HCT116 (cell line): ENCODE measurements around the gene PTDSS2. TPM values are rescaled to one million over a fixed set of nuclear protein-coding genes. Genes with fewer than 3 reads are reported as not detected.

ENCODE experiments used
- ATAC-seq: fragments of 200-7000 bp; cut with Tn5 transposase; 2 replicates; pipeline ENCODE4 v1.9.1; 2020; ENCODE audit warnings: mild to moderate bottlenecking, moderate library complexity
- BruUV-seq: library from RNA; stranded (reverse); fragments of 400-500 nt; replicated peaks from 2 replicates; lab custom pipeline; 2021; lab: Mats Ljungman, UMichigan
- CTCF ChIA-PET: fragments of 300-600 bp; sonication (Branson Sonifier 250); formaldehyde crosslinking; loops from one replicate; lab custom pipeline; 2021; ENCODE audit warnings: antibody characterized with exemption; lab: Charles Lee
- POLR2A ChIA-PET: fragments of 300-600, 350-600 bp; sonication (Branson Sonifier 250); formaldehyde crosslinking; loops from one replicate; lab custom pipeline; 2021; ENCODE audit warnings: antibody characterized with exemption; lab: Charles Lee
- RAD21 ChIA-PET, 2 experiments: fragments of 300-600 bp; sonication (Branson Sonifier 250); formaldehyde crosslinking; loops; one replicate each; lab custom pipeline; 2023; ENCODE audit warnings: low total read pairs in 2 of 2; ENCODE audit not compliant: uncharacterized antibody in 2 of 2, unreplicated experiment in 2 of 2, low non-redundant PET in 1 of 2; lab: Charles Lee
- DNase-seq: peaks from one replicate; pipeline ENCODE4 v3.0.0-alpha.2; 2010; ENCODE audit warnings: low read depth, low spot score
- H2AFZ ChIP-seq: fragments of 200-600 bp; shearing (Covaris generic), sonication (generic); 2 replicates; pipeline ENCODE4 v1.6.1; 2017; ENCODE audit warnings: low read depth, mixed run types, mixed read lengths, antibody characterized with exemption, low read length; ENCODE audit not compliant: poor library complexity, severe bottlenecking
- H3K27ac ChIP-seq: 2 replicates; pipeline ENCODE4 v1.5.1; 2012; ENCODE audit warnings: low read depth, low read length
- H3K27me3 ChIP-seq: fragments of 200-600 bp; sonication (generic); 2 replicates; pipeline ENCODE4 v1.6.1; 2016; ENCODE audit warnings: mixed run types, low read length, mixed read lengths; ENCODE audit not compliant: insufficient read depth
- H3K36me3 ChIP-seq, 2 experiments: fragments of 200-500 bp in 1 of 2; fragments of 200-600 bp in 1 of 2; sonication (Bioruptor generic) in 1 of 2; sonication (generic) in 1 of 2; 2 replicates each; pipeline versions ENCODE4 v1.5.1 to v1.6.1; 2014 to 2016; ENCODE audit warnings: low read length in 2 of 2, inconsistent platforms in 1 of 2, mixed read lengths in 1 of 2, mixed run types in 1 of 2; ENCODE audit not compliant: insufficient read depth in 2 of 2, control insufficient read depth in 1 of 2
- H3K4me1 ChIP-seq, 2 experiments: fragments of 200-600 bp in 1 of 2; sonication (generic) in 1 of 2; 2 replicates each; pipeline versions ENCODE4 v1.5.1 to v1.6.1; 2012 to 2017; ENCODE audit warnings: low read length in 2 of 2, inconsistent platforms in 1 of 2, mild to moderate bottlenecking in 1 of 2, mixed read lengths in 1 of 2, mixed run types in 1 of 2, moderate library complexity in 1 of 2; ENCODE audit not compliant: insufficient read depth in 2 of 2, control insufficient read depth in 1 of 2
- H3K4me2 ChIP-seq: fragments of 200-600 bp; sonication (generic); 2 replicates; pipeline ENCODE4 v1.6.1; 2017; ENCODE audit warnings: mixed run types, low read length, mixed read lengths
- H3K4me3 ChIP-seq, 2 experiments: fragments of 200-600 bp in 1 of 2; sonication (generic) in 1 of 2; replicated peaks in 1 of 2; 2 replicates each; pipeline ENCODE4 v1.5.1; 2011 to 2016; ENCODE audit warnings: low read length in 2 of 2, control low read depth in 1 of 2, low read depth in 1 of 2, mild to moderate bottlenecking in 1 of 2, mixed read lengths in 1 of 2, mixed run types in 1 of 2
- H3K79me2 ChIP-seq: fragments of 200-600 bp; sonication (generic); 2 replicates; pipeline ENCODE4 v1.6.1; 2017; ENCODE audit warnings: mild to moderate bottlenecking, mixed run types, low read length, moderate library complexity, mixed read lengths; ENCODE audit not compliant: insufficient read depth
- H3K9ac ChIP-seq: fragments of 200-600 bp; sonication (generic); 2 replicates; pipeline ENCODE4 v1.6.1; 2016; ENCODE audit warnings: low read length, mixed read lengths
- H3K9me2 ChIP-seq: fragments of 200-600 bp; sonication (generic), shearing (Covaris generic); 2 replicates; pipeline ENCODE4 v1.6.1; 2017; ENCODE audit warnings: mixed run types, mild to moderate bottlenecking, moderate library complexity; ENCODE audit not compliant: insufficient read depth
- H3K9me3 ChIP-seq, 2 experiments: fragments of 200-500 bp in 1 of 2; fragments of 200-600 bp in 1 of 2; sonication (Bioruptor generic) in 1 of 2; sonication (generic) in 1 of 2; 2 replicates each; pipeline ENCODE4 v1.6.1; 2014 to 2017; ENCODE audit warnings: low read length in 2 of 2, mixed read lengths in 2 of 2, inconsistent platforms in 1 of 2, low read depth in 1 of 2, mild to moderate bottlenecking in 1 of 2, mixed run types in 1 of 2, moderate library complexity in 1 of 2; ENCODE audit not compliant: control insufficient read depth in 1 of 2, insufficient read depth in 1 of 2
- H4K20me1 ChIP-seq: fragments of 200-600 bp; sonication (generic), shearing (Covaris generic); 2 replicates; pipeline ENCODE4 v1.6.1; 2017; ENCODE audit warnings: mixed run types, mild to moderate bottlenecking, moderate library complexity; ENCODE audit not compliant: insufficient read depth
- ATF3 ChIP-seq: IDR thresholded peaks from 2 replicates; pipeline ENCODE4 v1.6.1; 2012
- POLR2AphosphoS5 ChIP-seq: IDR thresholded peaks from 2 replicates; pipeline ENCODE4 v1.6.1; 2011; ENCODE audit warnings: mild to moderate bottlenecking, low read depth, low read length, moderate library complexity
- RAD21 ChIP-seq: IDR thresholded peaks from 2 replicates; pipeline ENCODE4 v1.6.1; 2012; ENCODE audit warnings: low read depth, mild to moderate bottlenecking
- REST ChIP-seq: IDR thresholded peaks from 2 replicates; pipeline ENCODE4 v1.6.1; 2012; ENCODE audit warnings: low read depth
- SIN3A ChIP-seq: IDR thresholded peaks from 2 replicates; pipeline ENCODE4 v1.6.1; 2012; ENCODE audit warnings: low read depth
- ZFX ChIP-seq: fragments of 450-650 bp; IDR thresholded peaks from 2 replicates; pipeline ENCODE4 v1.6.1; 2017
- ZNF274 ChIP-seq: fragments of 200-500 bp; sonication (Bioruptor generic); IDR thresholded peaks from 2 replicates; pipeline ENCODE4 v1.6.1; 2014; ENCODE audit warnings: mild to moderate bottlenecking, low read depth, low read length, inconsistent platforms
- intact Hi-C: fragments of 100-400 bp; cut with micrococcal nuclease; formaldehyde crosslinking; loops from 2 replicates; pipeline ENCODE4 v1.10.0; 2022
- total RNA-seq: library from RNA; stranded (reverse); gene quantifications from one replicate; pipeline ENCODE4 v1.2.1, GENCODE V29; 2021; ENCODE audit not compliant: unreplicated experiment
- TF ChIP-seq, protein P1 (sequence below): IDR thresholded peaks from 2 replicates; pipeline ENCODE4 v1.6.1; 2012
- TF ChIP-seq, protein P2 (sequence below), 3 experiments: fragments of 200-600 bp in 1 of 3; sonication (generic) in 1 of 3; IDR thresholded peaks in 2 of 3; conservative IDR thresholded peaks in 1 of 3; 2 replicates each; pipeline ENCODE4 v1.5.1; 2012 to 2017; ENCODE audit warnings: low read depth in 2 of 3, low read length in 2 of 3, antibody characterized with exemption in 1 of 3, borderline replicate concordance in 1 of 3, control low read depth in 1 of 3, mild to moderate bottlenecking in 1 of 3, mixed read lengths in 1 of 3, mixed run types in 1 of 3, moderate library complexity in 1 of 3; ENCODE audit not compliant: insufficient read depth in 1 of 3
- TF ChIP-seq, protein P3 (sequence below): IDR thresholded peaks from 2 replicates; pipeline ENCODE4 v1.6.1; 2011; ENCODE audit warnings: mild to moderate bottlenecking, low read length, moderate library complexity; ENCODE audit not compliant: insufficient replicate concordance; ENCODE audit errors: extremely low read depth

The PTDSS2 gene
- total RNA-seq, 1 experiment from 2014 or later = 40.1 TPM

GRCh38 chr11:469684-470560 is 19.8 kb downstream of the PTDSS2 start:
- intact Hi-C loops = no loop called here
- H3K9ac ChIP-seq = no peak overlapping the region

More at GRCh38 chr11:469684-470560, 19.8 kb downstream of the PTDSS2 start:
- ATAC-seq = no peak
- CTCF ChIA-PET = interaction anchor here (0.7 kb wide), 1 partner anchor 226 kb away, joined by 3 read pairs; the partner anchor contains the start of gene TMEM80
- no peaks in the 10 kb centered on the region for H3K9me2 ChIP-seq
- no peak for DNase-seq
- no peaks in the 10 kb centered on the region for H3K4me1 ChIP-seq
- no peaks in the 10 kb centered on the region for H3K27me3 ChIP-seq
- peaks cover 0 to 3% of the 10 kb centered on the region in 2 experiments; a peak in 2 of 4 replicates for H3K36me3 ChIP-seq
- no peak overlapping the region for H2AFZ ChIP-seq
- BruUV-seq = no TSS peak
- no peaks in the 10 kb centered on the region for H4K20me1 ChIP-seq
- RAD21 ChIA-PET = no interaction called here
- peaks cover 35% of the 10 kb centered on the region; the same call in 1 of the 2 replicates for H3K79me2 ChIP-seq
- POLR2A ChIA-PET = no interaction called here
- TF ChIP-seq, protein P1, sequence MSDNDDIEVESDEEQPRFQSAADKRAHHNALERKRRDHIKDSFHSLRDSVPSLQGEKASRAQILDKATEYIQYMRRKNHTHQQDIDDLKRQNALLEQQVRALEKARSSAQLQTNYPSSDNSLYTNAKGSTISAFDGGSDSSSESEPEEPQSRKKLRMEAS = no peak
- TF ChIP-seq, protein P2, sequence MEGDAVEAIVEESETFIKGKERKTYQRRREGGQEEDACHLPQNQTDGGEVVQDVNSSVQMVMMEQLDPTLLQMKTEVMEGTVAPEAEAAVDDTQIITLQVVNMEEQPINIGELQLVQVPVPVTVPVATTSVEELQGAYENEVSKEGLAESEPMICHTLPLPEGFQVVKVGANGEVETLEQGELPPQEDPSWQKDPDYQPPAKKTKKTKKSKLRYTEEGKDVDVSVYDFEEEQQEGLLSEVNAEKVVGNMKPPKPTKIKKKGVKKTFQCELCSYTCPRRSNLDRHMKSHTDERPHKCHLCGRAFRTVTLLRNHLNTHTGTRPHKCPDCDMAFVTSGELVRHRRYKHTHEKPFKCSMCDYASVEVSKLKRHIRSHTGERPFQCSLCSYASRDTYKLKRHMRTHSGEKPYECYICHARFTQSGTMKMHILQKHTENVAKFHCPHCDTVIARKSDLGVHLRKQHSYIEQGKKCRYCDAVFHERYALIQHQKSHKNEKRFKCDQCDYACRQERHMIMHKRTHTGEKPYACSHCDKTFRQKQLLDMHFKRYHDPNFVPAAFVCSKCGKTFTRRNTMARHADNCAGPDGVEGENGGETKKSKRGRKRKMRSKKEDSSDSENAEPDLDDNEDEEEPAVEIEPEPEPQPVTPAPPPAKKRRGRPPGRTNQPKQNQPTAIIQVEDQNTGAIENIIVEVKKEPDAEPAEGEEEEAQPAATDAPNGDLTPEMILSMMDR (IDR thresholded peaks at IDR 0.05 in 2 of 3, conservative IDR thresholded peaks at IDR 0.05 in 1 of 3; ENCODE audit: borderline replicate concordance in 1 of 3, insufficient read depth in 1 of 3, low read depth in 2 of 3, low read length in 2 of 3) = no peak
- TF ChIP-seq, protein P3, sequence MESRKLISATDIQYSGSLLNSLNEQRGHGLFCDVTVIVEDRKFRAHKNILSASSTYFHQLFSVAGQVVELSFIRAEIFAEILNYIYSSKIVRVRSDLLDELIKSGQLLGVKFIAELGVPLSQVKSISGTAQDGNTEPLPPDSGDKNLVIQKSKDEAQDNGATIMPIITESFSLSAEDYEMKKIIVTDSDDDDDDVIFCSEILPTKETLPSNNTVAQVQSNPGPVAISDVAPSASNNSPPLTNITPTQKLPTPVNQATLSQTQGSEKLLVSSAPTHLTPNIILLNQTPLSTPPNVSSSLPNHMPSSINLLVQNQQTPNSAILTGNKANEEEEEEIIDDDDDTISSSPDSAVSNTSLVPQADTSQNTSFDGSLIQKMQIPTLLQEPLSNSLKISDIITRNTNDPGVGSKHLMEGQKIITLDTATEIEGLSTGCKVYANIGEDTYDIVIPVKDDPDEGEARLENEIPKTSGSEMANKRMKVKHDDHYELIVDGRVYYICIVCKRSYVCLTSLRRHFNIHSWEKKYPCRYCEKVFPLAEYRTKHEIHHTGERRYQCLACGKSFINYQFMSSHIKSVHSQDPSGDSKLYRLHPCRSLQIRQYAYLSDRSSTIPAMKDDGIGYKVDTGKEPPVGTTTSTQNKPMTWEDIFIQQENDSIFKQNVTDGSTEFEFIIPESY = no peak
- TF ChIP-seq REST = no peak
- TF ChIP-seq ZFX = no peak
- no peak for TF ChIP-seq RAD21
- no peak for TF ChIP-seq ATF3
- TF ChIP-seq POLR2AphosphoS5 = no peak
- TF ChIP-seq ZNF274 = no peak
- TF ChIP-seq SIN3A = no peak
- no peak overlapping the region for H3K4me3 ChIP-seq
- no peak overlapping the region for H3K27ac ChIP-seq
- H3K4me2 ChIP-seq = no peak overlapping the region
- no peaks in the 10 kb centered on the region for H3K9me3 ChIP-seq
